Activated naive CD4-positive, alpha-beta T cell treated with Interleukin-2 at 50 U/mL for 16 hours (primary cell): ENCODE measurements around the gene NELFCD.

Source experiments
- DNase-seq: peaks from one replicate; pipeline ENCODE4 v3.0.0-alpha.2; 2020

NELFCD gene

GRCh38 chr20:58995461-58996225, 14.6 kb downstream of the NELFCD start:
- DNase-seq: no peak

- DNase-seq: no peak
These were observed 15.2 kb downstream of the NELFCD start for GRCh38 chr20:58996226-58996611.

GRCh38 chr20:58997141-58997770, 16.2 kb downstream of the NELFCD start:
- DNase-seq: no peak

GRCh38 chr20:58998656-58999055, 17.6 kb downstream of the NELFCD start:
- DNase-seq: no peak

GRCh38 chr20:59000326-59000725, 19.3 kb downstream of the NELFCD start:
- DNase-seq: no peak

- no peak for DNase-seq
These were observed 20.0 kb downstream of the NELFCD start for GRCh38 chr20:59001068-59001448.

- no peak for DNase-seq
These were observed 20.6 kb downstream of the NELFCD start for GRCh38 chr20:59001449-59002171.

GRCh38 chr20:59002388-59002787, 21.3 kb downstream of the NELFCD start:
- no peak for DNase-seq

- DNase-seq: no peak
These were observed 21.9 kb downstream of the NELFCD start for GRCh38 chr20:59002874-59003399.

GRCh38 chr20:59003836-59004492, 22.9 kb downstream of the NELFCD start:
- DNase-seq: no peak

GRCh38 chr20:59004493-59004762, 23.4 kb downstream of the NELFCD start:
- DNase-seq: peak; percentile 53

- peak; percentile 25 for DNase-seq
These were observed 23.9 kb downstream of the NELFCD start for GRCh38 chr20:59004763-59005522.

- DNase-seq: no peak
These were observed 24.6 kb downstream of the NELFCD start for GRCh38 chr20:59005523-59006166.

GRCh38 chr20:59006167-59006863, 25.3 kb downstream of the NELFCD start:
- no peak for DNase-seq

- DNase-seq: peak; percentile 55
These were observed 26.0 kb downstream of the NELFCD start, which contains the start of gene CTSZ for GRCh38 chr20:59006864-59007664. CTSZ (minus strand) TSS chr20:59007254; CDS start chr20:59007128, 126 bp downstream.

GRCh38 chr20:59007665-59008511, 26.8 kb downstream of the NELFCD start:
- no peak for DNase-seq

GRCh38 chr20:59008715-59009336, 27.8 kb downstream of the NELFCD start:
- no peak for DNase-seq

GRCh38 chr20:59010321-59010994, 29.4 kb downstream of the NELFCD start:
- no peak for DNase-seq
